ENCODE measurements around the gene ABO.
"Not testable (repeated sequence)": the region's sequence is repeated elsewhere in the genome, so short reads cannot be mapped to it uniquely, and the experiment has no call there.

Gene ABO

GRCh38 chr9:133253268-133253667, 21.7 kb downstream of the ABO start:
- no peak overlapping the region for H3K27ac ChIP-seq (ENCODE audit: low read depth, low read length)
- TF ChIP-seq CTCF (IDR thresholded peaks at IDR 0.05; ENCODE audit: insufficient read depth, low read length, poor library complexity, severe bottlenecking): no peak
- no peak for TF ChIP-seq EZH2phosphoT487 (conservative IDR thresholded peaks at IDR 0.05; ENCODE audit: low read length)
- H4K20me1 ChIP-seq (ENCODE audit: low read depth, low read length): no peaks in the 10 kb centered on the region
- no peaks in the 10 kb centered on the region for H3K9me2 ChIP-seq (replicated peaks; ENCODE audit: insufficient read depth, low read length)
- H3K27me3 ChIP-seq (ENCODE audit: low read length): no peaks in the 10 kb centered on the region
- no peaks in the 10 kb centered on the region for H3K9me3 ChIP-seq (ENCODE audit: insufficient read depth, low read length)
- no peaks in the 10 kb centered on the region for H3K36me3 ChIP-seq (ENCODE audit: low read length)
- no peak overlapping the region for H2AFZ ChIP-seq (ENCODE audit: low read depth, low read length, severe bottlenecking)
- H3K79me2 ChIP-seq (ENCODE audit: insufficient read depth, low read length): no peaks in the 10 kb centered on the region
- no peak overlapping the region for H3K4me2 ChIP-seq (ENCODE audit: low read depth, low read length, poor library complexity, severe bottlenecking)
- no peaks in the 10 kb centered on the region for H3F3A ChIP-seq (ENCODE audit: insufficient read depth)
- no peak overlapping the region for H3K4me3 ChIP-seq (ENCODE audit: insufficient read depth, low read length, poor library complexity, severe bottlenecking)
- H3K9ac ChIP-seq (ENCODE audit: low read length): no peak overlapping the region

GRCh38 chr9:133252301-133253020, 22.5 kb downstream of the ABO start:
- Histone ChIP-seq H3K9me2 (replicated peaks; ENCODE audit: insufficient read depth, low read length) (no peaks in the 10 kb centered on the region), H3K27me3 (ENCODE audit: low read length) (no peaks in the 10 kb centered on the region), H3K27ac (ENCODE audit: low read depth, low read length) (no peak overlapping the region), H3K9ac (ENCODE audit: low read length) (no peak overlapping the region), H3K4me2 (ENCODE audit: low read depth, low read length, poor library complexity, severe bottlenecking) (no peak overlapping the region), H3K36me3 (ENCODE audit: low read length) (no peaks in the 10 kb centered on the region), H3K4me3 (ENCODE audit: insufficient read depth, low read length, poor library complexity, severe bottlenecking) (no peak overlapping the region), H3F3A (ENCODE audit: insufficient read depth) (no peaks in the 10 kb centered on the region), H2AFZ (ENCODE audit: low read depth, low read length, severe bottlenecking) (no peak overlapping the region), H4K20me1 (ENCODE audit: low read depth, low read length) (no peaks in the 10 kb centered on the region), H3K79me2 (ENCODE audit: insufficient read depth, low read length) (no peaks in the 10 kb centered on the region), H3K9me3 (ENCODE audit: insufficient read depth, low read length) (no peaks in the 10 kb centered on the region)
- no peak for TF ChIP-seq EZH2phosphoT487 (conservative IDR thresholded peaks at IDR 0.05; ENCODE audit: low read length)
- no peak for TF ChIP-seq CTCF (IDR thresholded peaks at IDR 0.05; ENCODE audit: insufficient read depth, low read length, poor library complexity, severe bottlenecking)

GRCh38 chr9:133251773-133252172, 23.2 kb downstream of the ABO start:
- Histone ChIP-seq H3K27me3 (ENCODE audit: low read length) (no peaks in the 10 kb centered on the region), H3K36me3 (ENCODE audit: low read length) (no peaks in the 10 kb centered on the region), H3K79me2 (ENCODE audit: insufficient read depth, low read length) (no peaks in the 10 kb centered on the region), H4K20me1 (ENCODE audit: low read depth, low read length) (no peaks in the 10 kb centered on the region), H3K27ac (ENCODE audit: low read depth, low read length) (no peak overlapping the region), H3K9ac (ENCODE audit: low read length) (no peak overlapping the region), H3K9me3 (ENCODE audit: insufficient read depth, low read length) (no peaks in the 10 kb centered on the region), H3F3A (ENCODE audit: insufficient read depth) (no peaks in the 10 kb centered on the region), H3K4me3 (ENCODE audit: insufficient read depth, low read length, poor library complexity, severe bottlenecking) (no peak overlapping the region), H2AFZ (ENCODE audit: low read depth, low read length, severe bottlenecking) (no peak overlapping the region), H3K4me2 (ENCODE audit: low read depth, low read length, poor library complexity, severe bottlenecking) (no peak overlapping the region), H3K9me2 (replicated peaks; ENCODE audit: insufficient read depth, low read length) (no peaks in the 10 kb centered on the region)
- TF ChIP-seq EZH2phosphoT487 (conservative IDR thresholded peaks at IDR 0.05; ENCODE audit: low read length): no peak
- no peak for TF ChIP-seq CTCF (IDR thresholded peaks at IDR 0.05; ENCODE audit: insufficient read depth, low read length, poor library complexity, severe bottlenecking)

GRCh38 chr9:133251221-133251620, 23.8 kb downstream of the ABO start:
- not testable (repeated sequence) for H3K36me3 ChIP-seq (ENCODE audit: low read length); H3K4me3 ChIP-seq (ENCODE audit: insufficient read depth, low read length, poor library complexity, severe bottlenecking); H2AFZ ChIP-seq (ENCODE audit: low read depth, low read length, severe bottlenecking); H3K9me2 ChIP-seq (replicated peaks; ENCODE audit: insufficient read depth, low read length); H3K79me2 ChIP-seq (ENCODE audit: insufficient read depth, low read length); H3K4me2 ChIP-seq (ENCODE audit: low read depth, low read length, poor library complexity, severe bottlenecking); H3K27me3 ChIP-seq (ENCODE audit: low read length); H3K9me3 ChIP-seq (ENCODE audit: insufficient read depth, low read length); H3K9ac ChIP-seq (ENCODE audit: low read length); H3K27ac ChIP-seq (ENCODE audit: low read depth, low read length); H4K20me1 ChIP-seq (ENCODE audit: low read depth, low read length); H3F3A ChIP-seq (ENCODE audit: insufficient read depth)
